NCI-H446 treated with DMSO at 0.1 percent for 48 hours (cell line): Measurements from ENCODE around the gene PTPRN2.

Experiments used
- DNase-seq: peaks from one replicate; lab custom pipeline; 2025; lab: John Stamatoyannopoulos, UW

The PTPRN2 gene

GRCh38 chr7:157619753-157620525 lies 967.7 kb downstream of the PTPRN2 start:
- no peak for DNase-seq

GRCh38 chr7:157618823-157619606 lies 968.6 kb downstream of the PTPRN2 start:
- no peak for DNase-seq

GRCh38 chr7:157618091-157618726 lies 969.4 kb downstream of the PTPRN2 start:
- no peak for DNase-seq

GRCh38 chr7:157617401-157617800 lies 970.2 kb downstream of the PTPRN2 start:
- no peak for DNase-seq

- DNase-seq: no peak
Observed at GRCh38 chr7:157616931-157617330, 970.7 kb downstream of the PTPRN2 start.

GRCh38 chr7:157616426-157616825 lies 971.2 kb downstream of the PTPRN2 start:
- DNase-seq: no peak

- DNase-seq: no peak
Observed at GRCh38 chr7:157615852-157616251, 971.8 kb downstream of the PTPRN2 start.

GRCh38 chr7:157615101-157615817 lies 972.4 kb downstream of the PTPRN2 start:
- no peak for DNase-seq

- DNase-seq: no peak
Observed at GRCh38 chr7:157614457-157615020, 973.1 kb downstream of the PTPRN2 start.

GRCh38 chr7:157613575-157614322 lies 973.9 kb downstream of the PTPRN2 start:
- DNase-seq: no peak

GRCh38 chr7:157612664-157613561 lies 974.7 kb downstream of the PTPRN2 start:
- DNase-seq: no peak

- DNase-seq: no peak
Observed at GRCh38 chr7:157612009-157612663, 975.5 kb downstream of the PTPRN2 start.

- no peak for DNase-seq
Observed at GRCh38 chr7:157611341-157611740, 976.3 kb downstream of the PTPRN2 start.

GRCh38 chr7:157610671-157611295 lies 976.8 kb downstream of the PTPRN2 start:
- DNase-seq: no peak

- no peak for DNase-seq
Observed at GRCh38 chr7:157609932-157610640, 977.5 kb downstream of the PTPRN2 start.

- DNase-seq: no peak
Observed at GRCh38 chr7:157609516-157609915, 978.1 kb downstream of the PTPRN2 start.

- DNase-seq: no peak
Observed at GRCh38 chr7:157607218-157607617, 980.4 kb downstream of the PTPRN2 start.

- no peak for DNase-seq
Observed at GRCh38 chr7:157606140-157606539, 981.5 kb downstream of the PTPRN2 start.
